Fibroblast of lung (primary cell): ENCODE measurements around the gene PHF21A.

ENCODE experiments used
- CTCF ChIP-seq, 2 donors: IDR thresholded peaks in 1 of 2; conservative IDR thresholded peaks in 1 of 2; 1 replicate in 1 of 2; 2 replicates in 1 of 2; pipeline ENCODE4 v1.5.1; 2011 to 2012; ENCODE audit warnings: low read length in 2 of 2, control low read depth in 1 of 2, inconsistent platforms in 1 of 2, low read depth in 1 of 2, mild to moderate bottlenecking in 1 of 2
- EZH2 ChIP-seq: IDR thresholded peaks from 2 replicates; pipeline ENCODE4 v1.5.1; 2012; ENCODE audit warnings: low read length, control low read depth, mild to moderate bottlenecking; ENCODE audit errors: missing control alignments

- TF ChIP-seq CTCF (conservative IDR thresholded peaks at IDR 0.05 in 1 of 2, IDR thresholded peaks at IDR 0.05 in 1 of 2; ENCODE audit: low read depth in 1 of 2, low read length in 2 of 2) = no peak
- no peak for TF ChIP-seq EZH2
Observed at GRCh38 chr11:45889966-45890365, 231.3 kb downstream of the PHF21A start.
